Activated CD4-positive, alpha-beta T cell treated with anti-CD3 and anti-CD28 coated beads for 1 hour (primary cell): ENCODE measurements around the gene ZC3H11A.
"Not testable (repeated sequence)": the region's sequence is repeated elsewhere in the genome, so short reads cannot be mapped to it uniquely, and the experiment has no call there.

ENCODE experiments used
- DNase-seq: peaks from one replicate; pipeline ENCODE4 v3.0.0-alpha.2; 2020

The ZC3H11A gene

GRCh38 chr1:203789966-203790365, 5.5 kb upstream of the ZC3H11A start:
- no peak for DNase-seq

GRCh38 chr1:203791498-203791897, 3.9 kb upstream of the ZC3H11A start:
- DNase-seq: no peak

- no peak for DNase-seq
Observed at GRCh38 chr1:203792486-203792885, 2.9 kb upstream of the ZC3H11A start.

- DNase-seq: not testable (repeated sequence)
Observed at GRCh38 chr1:203793561-203793960, 1.9 kb upstream of the ZC3H11A start.

GRCh38 chr1:203794764-203795440, 521 bp upstream of the ZC3H11A start:
- no peak for DNase-seq

GRCh38 chr1:203796236-203796605, 798 bp downstream of the ZC3H11A start:
- no peak for DNase-seq

- no peak for DNase-seq
Observed at GRCh38 chr1:203797216-203797615, 1.8 kb downstream of the ZC3H11A start.

GRCh38 chr1:203797948-203798655, 2.7 kb downstream of the ZC3H11A start:
- no peak for DNase-seq

- DNase-seq: no peak
Observed at GRCh38 chr1:203799157-203799556, 3.7 kb downstream of the ZC3H11A start.

GRCh38 chr1:203799971-203800370, 4.5 kb downstream of the ZC3H11A start:
- DNase-seq: no peak

- DNase-seq: no peak
Observed at GRCh38 chr1:203805689-203806088, 10.3 kb downstream of the ZC3H11A start.

GRCh38 chr1:203807196-203807595, 11.8 kb downstream of the ZC3H11A start:
- no peak for DNase-seq

- DNase-seq: no peak
Observed at GRCh38 chr1:203813581-203814341, 18.3 kb downstream of the ZC3H11A start.

- DNase-seq: no peak
Observed at GRCh38 chr1:203818399-203818798, 23.0 kb downstream of the ZC3H11A start.

- no peak for DNase-seq
Observed at GRCh38 chr1:203823306-203823705, 27.9 kb downstream of the ZC3H11A start.

GRCh38 chr1:203826175-203826574, 30.8 kb downstream of the ZC3H11A start:
- DNase-seq: no peak

GRCh38 chr1:203828002-203828401, 32.6 kb downstream of the ZC3H11A start:
- no peak for DNase-seq

GRCh38 chr1:203828503-203828902, 33.1 kb downstream of the ZC3H11A start:
- no peak for DNase-seq

- not testable (repeated sequence) for DNase-seq
Observed at GRCh38 chr1:203829247-203829646, 33.8 kb downstream of the ZC3H11A start.

GRCh38 chr1:203835476-203835875, 40.1 kb downstream of the ZC3H11A start:
- no peak for DNase-seq

GRCh38 chr1:203839081-203839480, 43.7 kb downstream of the ZC3H11A start:
- DNase-seq: no peak

GRCh38 chr1:203840208-203840808, 44.9 kb downstream of the ZC3H11A start:
- DNase-seq: no peak

GRCh38 chr1:203842559-203842876, 47.1 kb downstream of the ZC3H11A start:
- DNase-seq: no peak

GRCh38 chr1:203843435-203843834, 48.0 kb downstream of the ZC3H11A start:
- no peak for DNase-seq
